Adrenal gland (tissue), 5 donors: ENCODE results near the gene GABBR1.

ENCODE experiments used
- CTCF ChIP-seq, 6 experiments: fragments of 450-650 bp in 4 of 6; fragments of 200-600 bp in 2 of 6; sonication (generic) in 1 of 6; IDR thresholded peaks; 1 replicate in 5 of 6; 2 replicates in 1 of 6; pipeline versions ENCODE4 v1.5.1 to v1.8.0; 2016 to 2021; ENCODE audit warnings: antibody characterized with exemption in 6 of 6, mild to moderate bottlenecking in 2 of 6, moderate library complexity in 1 of 6
- POLR2A ChIP-seq, 2 donors: fragments of 450-650 bp; IDR thresholded peaks; one replicate each; pipeline ENCODE4 v1.6.1; 2017; ENCODE audit warnings: antibody characterized with exemption in 2 of 2, mild to moderate bottlenecking in 2 of 2, moderate library complexity in 1 of 2
- donor health status: DM: no; HTN: no; CAD: no.

- TF ChIP-seq CTCF (IDR thresholded peaks at IDR 0.05) = no peak
- TF ChIP-seq POLR2A (IDR thresholded peaks at IDR 0.05) = no peak
Observed at GRCh38 chr6:29561606-29562181, 71.3 kb downstream of the GABBR1 start.
